Measurements from ENCODE around the gene PLA2G4A. TPM values are rescaled to one million over a fixed set of nuclear protein-coding genes. Genes with fewer than 3 reads are reported as not detected.

PLA2G4A gene
- polyA plus RNA-seq, 1 of the 3 experiments (the other 2 are of a cell fraction): 0.26 TPM

GRCh38 chr1:186997877-186998276, 169.1 kb downstream of the PLA2G4A start (continued):
- no peak for TF ChIP-seq PBX3 (IDR thresholded peaks at IDR 0.05)
- no peak for TF ChIP-seq MEF2A (IDR thresholded peaks at IDR 0.05; ENCODE audit: borderline replicate concordance, low read depth)
- TF ChIP-seq SMC3 (IDR thresholded peaks at IDR 0.05; ENCODE audit: low read depth, low read length): no peak
- no peak for TF ChIP-seq RXRA (IDR thresholded peaks at IDR 0.05; ENCODE audit: borderline replicate concordance, low read depth)
- no peak for TF ChIP-seq NFIC (IDR thresholded peaks at IDR 0.05; ENCODE audit: borderline replicate concordance)
- TF ChIP-seq GABPA (IDR thresholded peaks at IDR 0.05; ENCODE audit: low read depth): no peak
- TF ChIP-seq ZBTB33 (IDR thresholded peaks at IDR 0.05; ENCODE audit: borderline replicate concordance, low read depth): no peak
- no peak for TF ChIP-seq RCOR1 (IDR thresholded peaks at IDR 0.05; ENCODE audit: low read length)
- no peak for TF ChIP-seq ELF1 (IDR thresholded peaks at IDR 0.05)
- no peak for TF ChIP-seq FOXJ3 (CRISPR knock-in tag; IDR thresholded peaks at IDR 0.05)
- no peak for TF ChIP-seq RFX5 (IDR thresholded peaks at IDR 0.05; ENCODE audit: low read length)

- H3K4me3 ChIP-seq (ENCODE audit: low read depth in 2 of 2, low read length in 1 of 2): no peak overlapping the region
- POLR2A ChIA-PET: no interaction called here
- no peak overlapping the region for H3K4me2 ChIP-seq
- H3K36me3 ChIP-seq (replicated peaks in 1 of 2; ENCODE audit: control insufficient read depth in 1 of 2, insufficient read depth in 2 of 2, low read length in 1 of 2): no peaks in the 10 kb centered on the region
- H3K4me1 ChIP-seq (ENCODE audit: control insufficient read depth in 1 of 2, insufficient read depth in 2 of 2, low read depth in 1 of 2, low read length in 1 of 2): peaks cover 4 to 7% of the 10 kb centered on the region in 2 experiments; a peak in 2 of 4 replicates
- no peaks in the 10 kb centered on the region for H3K27me3 ChIP-seq (ENCODE audit: insufficient read depth)
- no peaks in the 10 kb centered on the region for H3F3A ChIP-seq (replicated peaks; ENCODE audit: insufficient read depth)
- no peaks in the 10 kb centered on the region for H3K9me3 ChIP-seq
- no peak overlapping the region for H3K9ac ChIP-seq
- WGBS (ENCODE audit: low lambda C conversion rate): 64% methylated on average over 6 of the region's 6 CpGs
- no peak overlapping the region for H2AFZ ChIP-seq (ENCODE audit: low read depth)
- no peak overlapping the region for H3K27ac ChIP-seq (ENCODE audit: low read depth in 2 of 2, low read length in 1 of 2)
- DNase-seq: no peak
- TF ChIP-seq TCF12 (IDR thresholded peaks at IDR 0.05) (no peak), USF1 (IDR thresholded peaks at IDR 0.05; ENCODE audit: borderline replicate concordance, low read depth) (no peak), MEF2A (IDR thresholded peaks at IDR 0.05; ENCODE audit: borderline replicate concordance, low read depth) (no peak), FOSL2 (IDR thresholded peaks at IDR 0.05; ENCODE audit: borderline replicate concordance, low read depth) (no peak), POLR2AphosphoS5 (IDR thresholded peaks at IDR 0.05; ENCODE audit: low read depth, low read length) (no peak), CTCF (IDR thresholded peaks at IDR 0.05) (no peak), MXI1 (IDR thresholded peaks at IDR 0.05; ENCODE audit: low read depth, low read length) (no peak), FOXJ3 (CRISPR knock-in tag; IDR thresholded peaks at IDR 0.05) (no peak), CHD2 (IDR thresholded peaks at IDR 0.05; ENCODE audit: low read length, partially characterized antibody) (no peak), EZH2phosphoT487 (IDR thresholded peaks at IDR 0.05; ENCODE audit: borderline replicate concordance, low read depth) (no peak), TAF1 (IDR thresholded peaks at IDR 0.05; ENCODE audit: borderline replicate concordance, low read depth, low read length) (no peak)
- CTCF ChIA-PET: no interaction called here
- H4K20me1 ChIP-seq (ENCODE audit: insufficient read depth): no peaks in the 10 kb centered on the region
- H3K79me2 ChIP-seq (ENCODE audit: insufficient read depth): no peaks in the 10 kb centered on the region
- no peaks in the 10 kb centered on the region for H3K9me2 ChIP-seq
Measured at GRCh38 chr1:186999506-186999905, 170.8 kb downstream of the PLA2G4A start.
